HG03457 (cell line): ENCODE results near the gene AOPEP.
"Not testable (repeated sequence)": the region's sequence is repeated elsewhere in the genome, so short reads cannot be mapped to it uniquely, and the experiment has no call there.

Experiments used
- ATAC-seq: cut with Tn5 transposase; IDR thresholded peaks from one replicate; pipeline ENCODE4 v1.9.1; 2021; ENCODE audit warnings: moderate number of reproducible peaks; ENCODE audit not compliant: unreplicated experiment

AOPEP gene

GRCh38 chr9:94864862-94865509 is 138.5 kb downstream of the AOPEP start:
- ATAC-seq, result no peak

- no peak for ATAC-seq
Observed at GRCh38 chr9:94865582-94866452, 139.3 kb downstream of the AOPEP start.

- no peak for ATAC-seq
Observed at GRCh38 chr9:94866770-94867169, 140.3 kb downstream of the AOPEP start.

- ATAC-seq, result no peak
Observed at GRCh38 chr9:94867281-94867841, 140.9 kb downstream of the AOPEP start.

GRCh38 chr9:94867842-94868312 is 141.4 kb downstream of the AOPEP start:
- ATAC-seq, result no peak

GRCh38 chr9:94868464-94868863 is 142.0 kb downstream of the AOPEP start:
- ATAC-seq, result no peak

GRCh38 chr9:94869415-94869843 is 142.9 kb downstream of the AOPEP start:
- no peak for ATAC-seq

- no peak for ATAC-seq
Observed at GRCh38 chr9:94870465-94870792, 143.9 kb downstream of the AOPEP start.

GRCh38 chr9:94870793-94871558 is 144.5 kb downstream of the AOPEP start:
- no peak for ATAC-seq

- no peak for ATAC-seq
Observed at GRCh38 chr9:94872083-94872833, 145.8 kb downstream of the AOPEP start.

- ATAC-seq, result no peak
Observed at GRCh38 chr9:94872891-94873511, 146.5 kb downstream of the AOPEP start.

GRCh38 chr9:94874316-94874715 is 147.8 kb downstream of the AOPEP start:
- no peak for ATAC-seq

GRCh38 chr9:94875300-94876020 is 149.0 kb downstream of the AOPEP start:
- ATAC-seq, result no peak

GRCh38 chr9:94878804-94879203 is 152.3 kb downstream of the AOPEP start:
- ATAC-seq, result not testable (repeated sequence)

GRCh38 chr9:94879230-94879629 is 152.7 kb downstream of the AOPEP start:
- ATAC-seq, result no peak

GRCh38 chr9:94881023-94881422 is 154.5 kb downstream of the AOPEP start:
- ATAC-seq, result no peak

- no peak for ATAC-seq
Observed at GRCh38 chr9:94881454-94881853, 155.0 kb downstream of the AOPEP start.

- ATAC-seq, result no peak
Observed at GRCh38 chr9:94881940-94882339, 155.4 kb downstream of the AOPEP start.

GRCh38 chr9:94882966-94883641 is 156.6 kb downstream of the AOPEP start:
- ATAC-seq, result no peak
